LNCaP clone FGC (cell line): ENCODE measurements around the gene ERBB4.
"Not testable (repeated sequence)": the region's sequence is repeated elsewhere in the genome, so short reads cannot be mapped to it uniquely, and the experiment has no call there.

ENCODE experiments used
- DNase-seq: peaks from one replicate; pipeline ENCODE4 v3.0.0-alpha.2; 2011; ENCODE audit warnings: low read depth
- H3K4me3 ChIP-seq: 2 replicates; pipeline ENCODE4 v1.5.1; 2011; ENCODE audit warnings: mild to moderate bottlenecking, low read depth, low read length, control low read depth
- CTCF ChIP-seq: IDR thresholded peaks from 2 replicates; pipeline ENCODE4 v1.5.1; 2012; ENCODE audit warnings: mild to moderate bottlenecking; ENCODE audit not compliant: control insufficient read depth, insufficient read depth; ENCODE audit errors: extremely low read depth

Gene ERBB4

GRCh38 chr2:211730215-211730614 is 808.4 kb downstream of the ERBB4 start:
- DNase-seq: no peak
- no peak overlapping the region for H3K4me3 ChIP-seq
- TF ChIP-seq CTCF: no peak

- H3K4me3 ChIP-seq: no peak overlapping the region
- no peak for DNase-seq
- TF ChIP-seq CTCF: no peak
Measured at GRCh38 chr2:211729433-211729832, 809.2 kb downstream of the ERBB4 start.

- DNase-seq: no peak
- no peak overlapping the region for H3K4me3 ChIP-seq
Measured at GRCh38 chr2:211724933-211725332, 813.7 kb downstream of the ERBB4 start.

GRCh38 chr2:211723398-211723797 is 815.2 kb downstream of the ERBB4 start:
- no peak for TF ChIP-seq CTCF
- no peak overlapping the region for H3K4me3 ChIP-seq
- DNase-seq: no peak

More at GRCh38 chr2:211724933-211725332, 813.7 kb downstream of the ERBB4 start:
- no peak for TF ChIP-seq CTCF

GRCh38 chr2:211722928-211723327 is 815.7 kb downstream of the ERBB4 start:
- no peak overlapping the region for H3K4me3 ChIP-seq
- no peak for DNase-seq
- no peak for TF ChIP-seq CTCF

- not testable (repeated sequence) for DNase-seq, H3K4me3 ChIP-seq
Measured at GRCh38 chr2:211721874-211722273, 816.7 kb downstream of the ERBB4 start.

- TF ChIP-seq CTCF: no peak
- no peak for DNase-seq
- no peak overlapping the region for H3K4me3 ChIP-seq
Measured at GRCh38 chr2:211709389-211709788, 829.2 kb downstream of the ERBB4 start.
